K562 (cell line): ENCODE measurements around the gene DNAAF3.

ENCODE experiments used
- CBFB ChIP-seq: sonication (generic); formaldehyde crosslinking; IDR thresholded peaks from 2 replicates; pipeline ENCODE4 v1.4.0; 2020; ENCODE audit warnings: mild to moderate bottlenecking, missing genetic modification reagents
- ETV6 ChIP-seq, 3 experiments: fragments of 150-350 bp in 1 of 3; sonication (generic) in 1 of 3; formaldehyde crosslinking in 1 of 3; IDR thresholded peaks; 2 replicates each; pipeline versions ENCODE4 v1.6.1 to v1.8.0; 2014 to 2022; ENCODE audit warnings: borderline replicate concordance in 2 of 3, low read depth in 2 of 3, antibody characterized with exemption in 1 of 3, low read length in 1 of 3, mild to moderate bottlenecking in 1 of 3, missing genetic modification reagents in 1 of 3
- POLR2A ChIP-seq: fragments of 450-650 bp; conservative IDR thresholded peaks from 2 replicates; pipeline ENCODE4 v1.6.1; 2016
- RBM22 ChIP-seq: fragments of 200-400 bp; formaldehyde crosslinking; IDR thresholded peaks from 2 replicates; pipeline ENCODE4 v1.6.1; 2018; ENCODE audit warnings: low read length, low read depth; ENCODE audit not compliant: poor library complexity, severe bottlenecking
- TBP ChIP-seq: optimal IDR thresholded peaks from 2 replicates; pipeline ENCODE3; 2011; ENCODE audit warnings: low read depth, low read length, improper control_type of control experiment
- ZNF785 ChIP-seq: fragments of 250-450 bp; sonication (Bioruptor Pico); IDR thresholded peaks from 2 replicates; pipeline ENCODE4 v1.4.0; 2020; ENCODE audit warnings: mild to moderate bottlenecking
- TF ChIP-seq, protein P1 (sequence below): fragments of 250-450 bp; sonication (Bioruptor Pico); IDR thresholded peaks from 2 replicates; pipeline ENCODE4 v1.5.0; 2020; ENCODE audit warnings: mild to moderate bottlenecking
- TF ChIP-seq, protein P2 (sequence below): fragments of 250-450 bp; sonication (Bioruptor Pico); IDR thresholded peaks from 2 replicates; pipeline ENCODE4 v1.8.0; 2022; ENCODE audit warnings: moderate library complexity, mild to moderate bottlenecking, inconsistent platforms

DNA sequence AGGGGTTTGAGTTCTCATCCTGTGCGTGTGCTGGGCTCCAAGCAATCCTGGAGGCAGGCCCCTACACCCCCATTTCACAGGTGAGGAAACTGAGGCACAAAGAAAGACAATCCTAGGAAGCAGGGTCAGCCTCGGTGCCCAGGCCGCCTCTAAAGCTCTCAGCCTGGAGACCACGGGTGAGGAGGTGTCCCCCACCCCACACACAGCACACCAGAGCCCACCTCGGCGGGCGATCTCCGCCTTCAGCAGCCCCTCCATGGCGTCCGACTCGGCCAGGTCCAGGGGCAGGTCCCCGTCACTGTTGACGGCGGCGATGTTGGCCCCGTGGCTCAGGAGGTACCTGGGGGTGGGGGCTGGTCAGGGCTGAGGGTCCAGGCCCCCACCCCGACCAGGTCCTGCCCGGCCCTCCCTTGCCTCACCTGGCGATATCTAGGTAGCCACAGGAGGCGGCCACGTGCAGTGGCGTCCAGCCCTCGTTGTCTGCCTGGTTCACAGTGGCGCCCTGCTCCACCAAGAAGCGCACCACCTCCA is 54.1 kb downstream of the DNAAF3 start:
- TF ChIP-seq RBM22 (no peak), ETV6 (IDR thresholded peaks at IDR 0.05; ENCODE audit: borderline replicate concordance in 1 of 2, low read depth in 2 of 2, low read length in 1 of 2) (no peak), ETV6 (CRISPR knock-in tag; IDR thresholded peaks at IDR 0.05; ENCODE audit: borderline replicate concordance) (no peak), TBP (no peak), ZNF785 (no peak), CBFB (no peak), POLR2A (no peak)
- TF ChIP-seq, protein P1, sequence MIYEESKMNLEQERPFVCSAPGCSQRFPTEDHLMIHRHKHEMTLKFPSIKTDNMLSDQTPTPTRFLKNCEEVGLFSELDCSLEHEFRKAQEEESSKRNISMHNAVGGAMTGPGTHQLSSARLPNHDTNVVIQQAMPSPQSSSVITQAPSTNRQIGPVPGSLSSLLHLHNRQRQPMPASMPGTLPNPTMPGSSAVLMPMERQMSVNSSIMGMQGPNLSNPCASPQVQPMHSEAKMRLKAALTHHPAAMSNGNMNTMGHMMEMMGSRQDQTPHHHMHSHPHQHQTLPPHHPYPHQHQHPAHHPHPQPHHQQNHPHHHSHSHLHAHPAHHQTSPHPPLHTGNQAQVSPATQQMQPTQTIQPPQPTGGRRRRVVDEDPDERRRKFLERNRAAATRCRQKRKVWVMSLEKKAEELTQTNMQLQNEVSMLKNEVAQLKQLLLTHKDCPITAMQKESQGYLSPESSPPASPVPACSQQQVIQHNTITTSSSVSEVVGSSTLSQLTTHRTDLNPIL (CRISPR knock-in tag), result no peak
- TF ChIP-seq, protein P2, sequence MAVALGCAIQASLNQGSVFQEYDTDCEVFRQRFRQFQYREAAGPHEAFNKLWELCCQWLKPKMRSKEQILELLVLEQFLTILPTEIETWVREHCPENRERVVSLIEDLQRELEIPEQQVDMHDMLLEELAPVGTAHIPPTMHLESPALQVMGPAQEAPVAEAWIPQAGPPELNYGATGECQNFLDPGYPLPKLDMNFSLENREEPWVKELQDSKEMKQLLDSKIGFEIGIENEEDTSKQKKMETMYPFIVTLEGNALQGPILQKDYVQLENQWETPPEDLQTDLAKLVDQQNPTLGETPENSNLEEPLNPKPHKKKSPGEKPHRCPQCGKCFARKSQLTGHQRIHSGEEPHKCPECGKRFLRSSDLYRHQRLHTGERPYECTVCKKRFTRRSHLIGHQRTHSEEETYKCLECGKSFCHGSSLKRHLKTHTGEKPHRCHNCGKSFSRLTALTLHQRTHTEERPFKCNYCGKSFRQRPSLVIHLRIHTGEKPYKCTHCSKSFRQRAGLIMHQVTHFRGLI, result no peak
